GM12892 (cell line): ENCODE measurements around the gene EPHA8.

Source experiments
- POLR2A ChIP-seq: IDR thresholded peaks from 2 replicates; pipeline ENCODE4 v1.6.1; 2011; ENCODE audit warnings: low read depth, low read length, control low read depth
- POLR2AphosphoS5 ChIP-seq: IDR thresholded peaks from 2 replicates; pipeline ENCODE4 v1.6.1; 2011; ENCODE audit warnings: low read depth, low read length, control low read depth
- TAF1 ChIP-seq: IDR thresholded peaks from 2 replicates; pipeline ENCODE4 v1.6.1; 2011; ENCODE audit warnings: low read depth, mild to moderate bottlenecking, control low read depth, low read length, borderline replicate concordance

DNA sequence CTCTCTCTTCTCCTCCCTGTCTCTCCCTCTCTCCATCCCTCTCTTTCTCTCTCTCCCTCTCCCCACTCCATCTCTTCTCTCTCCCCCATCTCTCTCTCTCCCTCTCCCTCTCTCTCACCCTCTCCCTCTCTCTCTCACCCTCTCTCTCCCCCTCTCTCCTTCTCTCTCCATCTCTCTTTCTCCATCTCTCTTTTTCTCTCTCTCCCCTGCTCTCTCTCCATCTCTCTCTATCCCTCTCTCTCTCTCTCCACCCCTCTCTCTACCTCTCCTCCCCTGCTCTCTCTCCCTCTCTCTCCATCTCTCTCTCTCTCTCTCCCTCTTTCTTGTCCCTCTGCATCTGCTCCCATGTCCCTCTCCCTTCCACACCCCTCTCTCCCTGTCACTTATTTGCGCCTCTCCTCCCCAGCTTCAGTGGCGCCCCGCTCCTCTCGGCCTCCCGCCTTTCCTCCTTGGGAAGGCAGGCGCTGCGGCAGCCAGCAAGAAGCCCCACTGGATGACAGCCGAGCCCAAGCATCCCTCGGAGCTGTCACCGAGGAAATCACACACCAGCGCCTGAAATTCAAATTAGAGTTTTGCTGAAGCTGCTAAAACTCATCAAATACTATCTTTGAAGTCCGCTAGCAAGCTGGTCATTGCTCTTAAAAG is 15.3 kb upstream of the EPHA8 start:
- TF ChIP-seq POLR2AphosphoS5 (no peak), POLR2A (no peak), TAF1 (no peak)
